ENCODE measurements around the gene TMBIM6. TPM values are rescaled to one million over a fixed set of nuclear protein-coding genes. Genes with fewer than 3 reads are reported as not detected.
"Not testable (repeated sequence)": the region's sequence is repeated elsewhere in the genome, so short reads cannot be mapped to it uniquely, and the experiment has no call there.

TMBIM6 gene
- total and polyA plus RNA-seq, 5 donors from 2014 or later = 376 to 1,224 (median 1,179) TPM

DNA sequence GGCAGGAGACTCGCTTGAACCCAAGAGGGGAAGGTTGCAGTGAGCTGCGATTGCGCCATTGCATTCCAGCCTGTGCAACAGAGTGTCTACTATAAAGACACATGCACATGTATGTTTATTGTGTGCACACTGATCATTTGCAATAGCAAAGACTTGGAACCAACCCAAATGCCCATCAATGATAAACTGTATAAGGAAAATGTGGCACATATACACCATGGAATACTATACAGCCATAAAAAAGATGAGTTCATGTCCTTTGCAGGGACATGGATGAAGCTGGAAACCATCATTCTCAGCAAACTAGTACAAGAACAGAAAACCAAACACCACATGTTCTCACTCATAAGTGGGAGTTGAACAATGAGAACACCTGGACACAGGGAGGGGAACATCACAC, 27.4 kb upstream of the TMBIM6 start:
- DNase-seq; H3K27ac Mint-ChIP-seq; H3K27ac ChIP-seq (ENCODE audit: insufficient read depth, low read length, poor library complexity, severe bottlenecking); H3K4me1 ChIP-seq (ENCODE audit: control insufficient read depth, insufficient read depth, low read length, poor library complexity, severe bottlenecking); ATAC-seq (ENCODE audit: low read depth in 2 of 2); H3K36me3 ChIP-seq (ENCODE audit: control insufficient read depth, insufficient read depth, low read length); H3K36me3 Mint-ChIP-seq; H3K4me3 Mint-ChIP-seq; H3K9me3 Mint-ChIP-seq; H3K4me3 ChIP-seq (ENCODE audit: low read depth, low read length); H3K4me1 Mint-ChIP-seq; H3K9me3 ChIP-seq (ENCODE audit: control insufficient read depth in 2 of 2, low read length in 2 of 2): not testable (repeated sequence)
- H3K27me3 Mint-ChIP-seq = peaks cover 29% of the 10 kb centered on the region
- H3K27me3 ChIP-seq (ENCODE audit: control insufficient read depth, insufficient read depth, low read length) = peaks cover 23% of the 10 kb centered on the region

DNA sequence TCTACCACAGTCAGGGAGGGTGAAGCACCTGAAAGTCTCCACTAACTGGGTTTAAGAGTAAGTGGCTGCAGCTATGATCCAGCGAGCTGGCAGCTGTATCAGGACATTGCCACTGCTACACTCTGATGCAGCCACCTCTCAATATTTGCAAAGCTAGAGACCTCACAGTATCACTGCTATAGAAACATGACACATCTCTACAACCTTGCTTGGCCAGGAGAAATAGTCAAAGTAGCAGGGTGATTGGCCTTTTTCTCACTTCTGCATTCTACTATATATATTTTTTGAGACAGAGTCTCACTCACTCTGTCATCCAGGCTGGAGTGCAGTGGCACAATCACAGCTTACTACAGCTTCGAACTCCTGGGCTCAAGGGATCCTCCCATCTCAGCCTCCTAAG, 24.8 kb upstream of the TMBIM6 start:
- Histone ChIP-seq H3K27me3 (ENCODE audit: control insufficient read depth, insufficient read depth, low read length) (peaks cover 11% of the 10 kb centered on the region), H3K9me3 (ENCODE audit: control insufficient read depth in 2 of 2, low read length in 2 of 2) (no peaks in the 10 kb centered on the region), H3K36me3 (ENCODE audit: control insufficient read depth, insufficient read depth, low read length) (no peaks in the 10 kb centered on the region), H3K4me3 (ENCODE audit: low read depth, low read length) (no peak overlapping the region), H3K4me1 (ENCODE audit: control insufficient read depth, insufficient read depth, low read length, poor library complexity, severe bottlenecking) (no peaks in the 10 kb centered on the region), H3K27ac (ENCODE audit: insufficient read depth, low read length, poor library complexity, severe bottlenecking) (no peak overlapping the region)
- DNase-seq (no peak), ATAC-seq (ENCODE audit: low read depth in 2 of 2) (no peak)
- Mint-ChIP-seq H3K27me3 (peaks cover 28% of the 10 kb centered on the region), H3K9me3 (peaks cover 0 to 2% (median 0%) of the 10 kb centered on the region in 7 donors), H3K27ac (no peak overlapping the region), H3K36me3 (no peaks in the 10 kb centered on the region), H3K4me3 (no peak overlapping the region), H3K4me1 (no peaks in the 10 kb centered on the region)

DNA sequence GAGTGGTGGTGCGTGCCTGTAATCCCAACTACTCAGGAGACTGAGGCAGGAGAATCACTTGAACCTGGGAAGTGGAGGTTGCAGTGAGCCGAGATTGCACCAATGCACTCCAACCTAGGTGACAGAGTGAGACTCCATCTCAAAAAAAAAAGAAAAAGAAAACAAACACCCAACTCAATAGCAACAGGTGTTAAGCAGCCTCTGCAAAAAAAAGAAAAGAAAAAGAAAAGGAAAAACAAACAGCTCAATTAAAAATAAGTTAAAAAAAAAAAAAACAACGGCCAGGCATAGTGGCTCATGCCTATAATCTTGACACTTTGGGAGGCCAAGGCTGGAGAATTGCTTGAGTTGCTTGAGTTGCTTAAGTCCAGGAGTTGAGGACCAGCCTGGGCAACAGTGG, 23.6 kb upstream of the TMBIM6 start:
- not testable (repeated sequence) for H3K27ac ChIP-seq (ENCODE audit: insufficient read depth, low read length, poor library complexity, severe bottlenecking); H3K9me3 Mint-ChIP-seq; H3K27ac Mint-ChIP-seq; DNase-seq; H3K4me1 Mint-ChIP-seq; H3K4me3 ChIP-seq (ENCODE audit: low read depth, low read length); ATAC-seq (ENCODE audit: low read depth in 2 of 2); H3K9me3 ChIP-seq (ENCODE audit: control insufficient read depth in 2 of 2, low read length in 2 of 2); H3K4me1 ChIP-seq (ENCODE audit: control insufficient read depth, insufficient read depth, low read length, poor library complexity, severe bottlenecking); H3K27me3 ChIP-seq (ENCODE audit: control insufficient read depth, insufficient read depth, low read length); H3K36me3 ChIP-seq (ENCODE audit: control insufficient read depth, insufficient read depth, low read length); H3K4me3 Mint-ChIP-seq; H3K36me3 Mint-ChIP-seq
- peaks cover 28% of the 10 kb centered on the region for H3K27me3 Mint-ChIP-seq

DNA sequence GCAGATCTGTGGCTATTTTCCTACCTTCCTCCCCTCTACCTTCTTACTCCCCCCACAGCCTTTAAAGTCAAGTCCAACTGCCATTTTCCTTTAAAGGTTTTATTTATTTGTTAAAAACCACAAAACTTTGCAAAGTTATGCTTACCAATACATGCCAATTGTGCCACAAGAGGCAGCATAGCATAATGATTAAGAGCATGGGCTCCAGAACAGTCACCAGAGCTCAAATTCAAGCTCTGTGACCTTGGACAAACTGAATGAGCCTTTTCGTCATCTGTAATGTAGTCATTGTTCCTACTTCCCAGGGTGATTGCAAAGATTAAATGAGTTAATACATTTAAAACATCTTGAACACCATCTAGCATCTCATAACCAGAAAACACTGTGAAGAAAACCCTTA, 21.1 kb upstream of the TMBIM6 start:
- H3K27ac Mint-ChIP-seq = no peak overlapping the region
- H3K4me3 ChIP-seq (ENCODE audit: low read depth, low read length) = no peak overlapping the region
- peaks cover 0 to 2% (median 0%) of the 10 kb centered on the region in 7 donors for H3K9me3 Mint-ChIP-seq
- H3K27me3 Mint-ChIP-seq = peaks cover 26% of the 10 kb centered on the region
- H3K36me3 ChIP-seq (ENCODE audit: control insufficient read depth, insufficient read depth, low read length) = no peaks in the 10 kb centered on the region
- ATAC-seq (ENCODE audit: low read depth in 2 of 2) (peak in 1 of 2 donors; percentile 34), DNase-seq (peak in 1 of 3 donors; percentile 24)
- H3K4me1 ChIP-seq (ENCODE audit: control insufficient read depth, insufficient read depth, low read length, poor library complexity, severe bottlenecking) = no peaks in the 10 kb centered on the region
- peaks cover 7% of the 10 kb centered on the region for H3K27me3 ChIP-seq (ENCODE audit: control insufficient read depth, insufficient read depth, low read length)
- no peak overlapping the region for H3K27ac ChIP-seq (ENCODE audit: insufficient read depth, low read length, poor library complexity, severe bottlenecking)
- no peaks in the 10 kb centered on the region for H3K9me3 ChIP-seq (ENCODE audit: control insufficient read depth in 2 of 2, low read length in 2 of 2)
- H3K36me3 Mint-ChIP-seq = no peaks in the 10 kb centered on the region
- no peak overlapping the region for H3K4me3 Mint-ChIP-seq
- no peaks in the 10 kb centered on the region for H3K4me1 Mint-ChIP-seq

DNA sequence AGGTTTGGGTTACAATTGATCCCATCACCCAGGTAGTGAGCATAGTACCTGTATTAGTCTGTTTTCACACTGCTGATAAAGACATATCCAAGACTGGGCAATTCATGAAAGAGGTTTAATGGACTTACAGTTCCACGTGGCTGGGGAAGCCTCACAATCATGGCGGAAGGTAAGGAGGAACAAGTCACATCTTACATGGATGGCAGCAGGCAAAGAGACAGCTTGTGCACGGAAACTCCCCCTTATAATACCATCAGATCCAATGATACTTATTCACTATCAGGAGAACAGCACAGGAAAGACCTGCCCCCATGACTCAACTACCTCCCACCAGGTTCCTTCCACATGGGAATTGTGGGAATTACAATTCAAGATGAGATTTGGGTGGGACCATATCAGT, 20.0 kb upstream of the TMBIM6 start:
- H3K27ac Mint-ChIP-seq; H3K4me1 ChIP-seq (ENCODE audit: control insufficient read depth, insufficient read depth, low read length, poor library complexity, severe bottlenecking); H3K4me3 ChIP-seq (ENCODE audit: low read depth, low read length); H3K27me3 ChIP-seq (ENCODE audit: control insufficient read depth, insufficient read depth, low read length); H3K9me3 Mint-ChIP-seq; H3K4me3 Mint-ChIP-seq; H3K27ac ChIP-seq (ENCODE audit: insufficient read depth, low read length, poor library complexity, severe bottlenecking); H3K4me1 Mint-ChIP-seq; H3K36me3 Mint-ChIP-seq; H3K9me3 ChIP-seq (ENCODE audit: control insufficient read depth in 2 of 2, low read length in 2 of 2); H3K36me3 ChIP-seq (ENCODE audit: control insufficient read depth, insufficient read depth, low read length); ATAC-seq (ENCODE audit: low read depth in 2 of 2); DNase-seq: not testable (repeated sequence)
- peaks cover 32% of the 10 kb centered on the region for H3K27me3 Mint-ChIP-seq

DNA sequence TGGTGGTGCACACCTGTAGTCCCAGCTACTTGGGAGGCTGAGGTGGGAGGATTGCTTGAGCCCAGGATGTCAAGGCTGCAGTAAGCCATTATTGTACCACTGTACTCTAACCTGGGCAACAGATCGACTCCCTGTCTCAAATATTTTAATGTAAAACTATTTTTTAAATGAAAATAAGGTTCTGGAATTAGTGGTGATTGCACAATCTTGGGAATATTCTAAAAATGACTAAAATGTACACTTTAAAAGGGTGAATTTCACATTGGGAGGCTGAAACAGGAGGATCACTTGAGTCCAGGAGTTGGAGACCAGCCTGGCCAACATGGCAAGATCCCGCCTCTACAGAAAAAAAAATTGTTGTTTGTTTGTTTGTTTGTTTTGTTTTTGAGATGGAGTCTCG, 12.9 kb upstream of the TMBIM6 start:
- no peak overlapping the region for H3K27ac Mint-ChIP-seq
- H3K36me3 Mint-ChIP-seq = no peaks in the 10 kb centered on the region
- H3K36me3 ChIP-seq (ENCODE audit: control insufficient read depth, insufficient read depth, low read length) = no peaks in the 10 kb centered on the region
- no peak overlapping the region for H3K4me3 ChIP-seq (ENCODE audit: low read depth, low read length)
- no peaks in the 10 kb centered on the region for H3K4me1 ChIP-seq (ENCODE audit: control insufficient read depth, insufficient read depth, low read length, poor library complexity, severe bottlenecking)
- H3K27me3 Mint-ChIP-seq = peaks cover 40% of the 10 kb centered on the region
- H3K9me3 Mint-ChIP-seq = peaks cover 0 to 2% (median 0%) of the 10 kb centered on the region in 7 donors
- no peaks in the 10 kb centered on the region for H3K9me3 ChIP-seq (ENCODE audit: control insufficient read depth in 2 of 2, low read length in 2 of 2)
- no peak overlapping the region for H3K4me3 Mint-ChIP-seq
- H3K4me1 Mint-ChIP-seq = no peaks in the 10 kb centered on the region
- peaks cover 17% of the 10 kb centered on the region for H3K27me3 ChIP-seq (ENCODE audit: control insufficient read depth, insufficient read depth, low read length)
- no peak overlapping the region for H3K27ac ChIP-seq (ENCODE audit: insufficient read depth, low read length, poor library complexity, severe bottlenecking)
- ATAC-seq (ENCODE audit: low read depth in 2 of 2) (no peak), DNase-seq (no peak)

DNA sequence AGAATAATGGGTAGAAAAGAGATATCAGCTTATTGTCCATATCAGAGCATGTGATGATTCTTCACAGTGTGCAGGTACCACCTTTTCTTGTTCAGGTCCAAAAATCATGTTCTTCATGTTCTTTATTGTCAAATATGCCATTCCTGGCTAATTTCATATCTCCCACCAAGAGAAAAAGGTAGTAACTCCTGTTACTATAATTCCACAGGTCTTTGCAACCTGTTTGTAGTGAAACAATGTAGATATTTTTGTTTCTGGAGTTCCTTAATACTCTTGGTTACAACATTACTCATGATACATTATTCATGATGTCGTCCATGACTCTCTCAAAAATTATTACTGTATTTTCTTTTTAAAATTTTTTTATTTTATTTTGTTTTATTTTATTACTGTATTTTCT, 11.3 kb upstream of the TMBIM6 start:
- Mint-ChIP-seq H3K4me3 (no peak overlapping the region), H3K36me3 (no peaks in the 10 kb centered on the region), H3K9me3 (peaks cover 0 to 2% (median 2%) of the 10 kb centered on the region in 7 donors), H3K4me1 (no peaks in the 10 kb centered on the region), H3K27me3 (peaks cover 36% of the 10 kb centered on the region), H3K27ac (no peak overlapping the region)
- no peak overlapping the region for H3K4me3 ChIP-seq (ENCODE audit: low read depth, low read length)
- H3K36me3 ChIP-seq (ENCODE audit: control insufficient read depth, insufficient read depth, low read length) = no peaks in the 10 kb centered on the region
- DNase-seq (no peak), ATAC-seq (ENCODE audit: low read depth in 2 of 2) (no peak)
- H3K27me3 ChIP-seq (ENCODE audit: control insufficient read depth, insufficient read depth, low read length) = peaks cover 11% of the 10 kb centered on the region
- H3K27ac ChIP-seq (ENCODE audit: insufficient read depth, low read length, poor library complexity, severe bottlenecking) = no peak overlapping the region
- no peaks in the 10 kb centered on the region for H3K9me3 ChIP-seq (ENCODE audit: control insufficient read depth in 2 of 2, low read length in 2 of 2)
- H3K4me1 ChIP-seq (ENCODE audit: control insufficient read depth, insufficient read depth, low read length, poor library complexity, severe bottlenecking) = no peaks in the 10 kb centered on the region

DNA sequence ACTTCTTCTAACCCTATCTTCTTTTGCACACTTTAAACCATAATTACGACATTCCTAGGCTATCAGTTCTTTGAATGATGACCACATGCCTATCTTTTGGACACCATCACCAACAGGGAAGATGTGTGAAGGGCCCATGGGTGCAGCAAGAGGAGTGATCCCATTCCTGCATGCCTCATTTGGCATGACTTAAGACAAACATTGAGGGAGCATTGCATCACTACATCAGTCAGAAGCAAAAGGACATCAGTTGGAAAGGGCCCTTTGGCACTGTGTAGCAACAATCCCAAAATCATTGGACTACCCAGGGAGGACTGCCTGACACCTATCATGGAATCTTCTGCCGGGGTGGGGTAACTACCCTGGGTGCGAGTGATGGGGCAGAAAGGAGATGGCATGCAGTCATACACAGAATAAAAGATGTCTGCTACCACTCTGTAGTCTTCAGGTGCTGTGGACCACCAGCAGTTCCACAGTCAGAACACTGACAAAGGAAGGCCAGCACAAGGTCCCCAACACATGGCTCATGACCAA, 10.7 kb upstream of the TMBIM6 start:
- H3K36me3 Mint-ChIP-seq = no peaks in the 10 kb centered on the region
- Histone ChIP-seq H3K4me1 (ENCODE audit: control insufficient read depth, insufficient read depth, low read length, poor library complexity, severe bottlenecking) (no peaks in the 10 kb centered on the region), H3K9me3 (ENCODE audit: control insufficient read depth in 2 of 2, low read length in 2 of 2) (no peaks in the 10 kb centered on the region), H3K27me3 (ENCODE audit: control insufficient read depth, insufficient read depth, low read length) (peaks cover 7% of the 10 kb centered on the region), H3K27ac (ENCODE audit: insufficient read depth, low read length, poor library complexity, severe bottlenecking) (no peak overlapping the region), H3K4me3 (ENCODE audit: low read depth, low read length) (no peak overlapping the region), H3K36me3 (ENCODE audit: control insufficient read depth, insufficient read depth, low read length) (no peaks in the 10 kb centered on the region)
- peaks cover 35% of the 10 kb centered on the region for H3K27me3 Mint-ChIP-seq
- peaks cover 0 to 7% (median 3%) of the 10 kb centered on the region in 7 donors for H3K9me3 Mint-ChIP-seq
- H3K4me3 Mint-ChIP-seq = no peak overlapping the region
- ATAC-seq (ENCODE audit: low read depth in 2 of 2) = no peak
- no peaks in the 10 kb centered on the region for H3K4me1 Mint-ChIP-seq
- no peak for DNase-seq
- no peak overlapping the region for H3K27ac Mint-ChIP-seq
